ENCODE results near the gene COPS7A. TPM values are rescaled to one million over a fixed set of nuclear protein-coding genes. Genes with fewer than 3 reads are reported as not detected.
"Not testable (repeated sequence)": the region's sequence is repeated elsewhere in the genome, so short reads cannot be mapped to it uniquely, and the experiment has no call there.

The COPS7A gene
- total RNA-seq, 1 donor from 2014 or later = 42.6 TPM

GRCh38 chr12:6708960-6709394 lies 14.9 kb upstream of the COPS7A start:
- Mint-ChIP-seq H3K27ac (no peak overlapping the region), H3K36me3 (ENCODE audit: insufficient read depth) (no peaks in the 10 kb centered on the region), H3K9me3 (ENCODE audit: low read depth) (no peaks in the 10 kb centered on the region), H3K4me1 (ENCODE audit: low read depth) (no peaks in the 10 kb centered on the region), H3K4me3 (ENCODE audit: low read depth) (no peak overlapping the region), H3K27me3 (peaks cover 20% of the 10 kb centered on the region)
- DNase-seq (ENCODE audit: low spot score, unreplicated experiment) = no peak
- no peak for TF ChIP-seq CTCF (IDR thresholded peaks at IDR 0.05; ENCODE audit: unreplicated experiment)

- H3K27ac Mint-ChIP-seq; H3K4me3 Mint-ChIP-seq (ENCODE audit: low read depth); H3K4me1 Mint-ChIP-seq (ENCODE audit: low read depth); H3K9me3 Mint-ChIP-seq (ENCODE audit: low read depth); H3K36me3 Mint-ChIP-seq (ENCODE audit: insufficient read depth); DNase-seq (ENCODE audit: low spot score, unreplicated experiment): not testable (repeated sequence)
- peaks cover 13% of the 10 kb centered on the region for H3K27me3 Mint-ChIP-seq
These were observed 7.6 kb upstream of the COPS7A start for GRCh38 chr12:6716031-6716873.

- no peaks in the 10 kb centered on the region for H3K4me1 Mint-ChIP-seq (ENCODE audit: low read depth)
- H3K27me3 Mint-ChIP-seq = peaks cover 16% of the 10 kb centered on the region
- no peak for DNase-seq (ENCODE audit: low spot score, unreplicated experiment)
- no peak overlapping the region for H3K4me3 Mint-ChIP-seq (ENCODE audit: low read depth)
- no peak overlapping the region for H3K27ac Mint-ChIP-seq
- H3K9me3 Mint-ChIP-seq (ENCODE audit: low read depth) = peaks cover 7% of the 10 kb centered on the region
- TF ChIP-seq CTCF (IDR thresholded peaks at IDR 0.05; ENCODE audit: unreplicated experiment) = no peak
- H3K36me3 Mint-ChIP-seq (ENCODE audit: insufficient read depth) = no peaks in the 10 kb centered on the region
These were observed 6.9 kb upstream of the COPS7A start for GRCh38 chr12:6716874-6717437.

- DNase-seq (ENCODE audit: low spot score, unreplicated experiment) = no peak
- Mint-ChIP-seq H3K9me3 (ENCODE audit: low read depth) (peaks cover 6% of the 10 kb centered on the region), H3K4me3 (ENCODE audit: low read depth) (no peak overlapping the region), H3K36me3 (ENCODE audit: insufficient read depth) (peaks cover 8% of the 10 kb centered on the region), H3K27me3 (peaks cover 10% of the 10 kb centered on the region), H3K4me1 (ENCODE audit: low read depth) (peaks cover 11% of the 10 kb centered on the region), H3K27ac (no peak overlapping the region)
- TF ChIP-seq CTCF (IDR thresholded peaks at IDR 0.05; ENCODE audit: unreplicated experiment) = no peak
These were observed 983 bp upstream of the COPS7A start for GRCh38 chr12:6722863-6723262.

- DNase-seq (ENCODE audit: low spot score, unreplicated experiment) = peak; percentile 23
- Mint-ChIP-seq H3K9me3 (ENCODE audit: low read depth) (peaks cover 6% of the 10 kb centered on the region), H3K36me3 (ENCODE audit: insufficient read depth) (peaks cover 10% of the 10 kb centered on the region), H3K4me3 (ENCODE audit: low read depth) (peak overlapping the region; percentile 86), H3K4me1 (ENCODE audit: low read depth) (peaks cover 11% of the 10 kb centered on the region), H3K27ac (peak overlapping the region; percentile 97), H3K27me3 (peaks cover 10% of the 10 kb centered on the region)
- no peak for TF ChIP-seq CTCF (IDR thresholded peaks at IDR 0.05; ENCODE audit: unreplicated experiment)
These were observed 557 bp downstream of the COPS7A start for GRCh38 chr12:6724409-6724797.

All from progenitor cell of endocrine pancreas (in vitro differentiated cells).